Endothelial cell of umbilical vein (primary cell): ENCODE results near the gene PRR19.

Experiments used
- CTCF ChIP-seq, 2 donors: IDR thresholded peaks; 1 replicate in 1 of 2; 2 replicates in 1 of 2; pipeline ENCODE4 v1.5.1; 2011; ENCODE audit warnings: low read length in 2 of 2, mild to moderate bottlenecking in 2 of 2, moderate library complexity in 2 of 2, control low read depth in 1 of 2, inconsistent platforms in 1 of 2, low read depth in 1 of 2; ENCODE audit not compliant: insufficient read depth in 1 of 2; ENCODE audit errors: extremely low read depth in 1 of 2
- EZH2 ChIP-seq: IDR thresholded peaks from 2 replicates; pipeline ENCODE4 v1.6.1; 2012; ENCODE audit warnings: borderline replicate concordance, low read depth, mild to moderate bottlenecking, moderate library complexity, low read length, inconsistent platforms; ENCODE audit not compliant: severe bottlenecking
- MAX ChIP-seq: IDR thresholded peaks from 2 replicates; pipeline ENCODE4 v1.6.1; 2011; ENCODE audit not compliant: insufficient read depth, insufficient read length
- POLR2A ChIP-seq: IDR thresholded peaks from 2 replicates; pipeline ENCODE4 v1.6.1; 2012; ENCODE audit warnings: low read depth, mild to moderate bottlenecking, control low read depth, low read length
- POLR2AphosphoS5 ChIP-seq: IDR thresholded peaks from 2 replicates; pipeline ENCODE4 v1.6.1; 2012; ENCODE audit warnings: low read depth, mild to moderate bottlenecking, control low read depth, low read length, moderate library complexity; ENCODE audit not compliant: insufficient read depth

GRCh38 chr19:42288881-42289555, 12.9 kb upstream of the PRR19 start:
- TF ChIP-seq CTCF (IDR thresholded peaks at IDR 0.05; ENCODE audit: extremely low read depth in 1 of 2, insufficient read depth in 1 of 2, low read depth in 1 of 2, low read length in 2 of 2) = no peak
- no peak for TF ChIP-seq POLR2A
- TF ChIP-seq EZH2 = no peak
- no peak for TF ChIP-seq MAX
- TF ChIP-seq POLR2AphosphoS5 = no peak
